GM23248 (cell line): ENCODE measurements around the gene MX2. TPM values are rescaled to one million over a fixed set of nuclear protein-coding genes. Genes with fewer than 3 reads are reported as not detected.

Source experiments
- DNase-seq: peaks from one replicate; pipeline ENCODE4 v3.0.0-alpha.2; 2015
- H2AFZ ChIP-seq: fragments of 200-600 bp; sonication (generic); 2 replicates; pipeline ENCODE4 v1.6.1; 2016; ENCODE audit warnings: antibody characterized with exemption
- H3F3A ChIP-seq: fragments of 200-600 bp; sonication (generic); 2 replicates; pipeline ENCODE4 v1.6.1; 2016; ENCODE audit warnings: mild to moderate bottlenecking, antibody characterized with exemption, mixed run types; ENCODE audit not compliant: insufficient read depth
- H3K27ac ChIP-seq: fragments of 200-600 bp; sonication (generic); 2 replicates; pipeline ENCODE4 v1.5.1; 2016; ENCODE audit warnings: mild to moderate bottlenecking
- H3K27me3 ChIP-seq: fragments of 200-600 bp; sonication (generic); replicated peaks from 2 replicates; pipeline ENCODE4 v1.6.1; 2016; ENCODE audit warnings: mild to moderate bottlenecking; ENCODE audit not compliant: insufficient read depth
- H3K36me3 ChIP-seq: fragments of 200-600 bp; sonication (generic); 2 replicates; pipeline ENCODE4 v1.6.1; 2016; ENCODE audit warnings: low read depth, mild to moderate bottlenecking
- H3K4me1 ChIP-seq: fragments of 200-600 bp; sonication (generic); 2 replicates; pipeline ENCODE4 v1.6.1; 2016; ENCODE audit warnings: mild to moderate bottlenecking; ENCODE audit not compliant: insufficient read depth
- H3K4me2 ChIP-seq: fragments of 200-600 bp; sonication (generic); one replicate; pipeline ENCODE4 v1.6.1; 2016; ENCODE audit warnings: mild to moderate bottlenecking; ENCODE audit not compliant: unreplicated experiment
- H3K4me3 ChIP-seq: fragments of 200-600 bp; sonication (generic); 2 replicates; pipeline ENCODE4 v1.5.1; 2016; ENCODE audit warnings: mild to moderate bottlenecking
- H3K79me2 ChIP-seq: fragments of 200-600 bp; sonication (generic); 2 replicates; pipeline ENCODE4 v1.6.1; 2016; ENCODE audit warnings: mild to moderate bottlenecking; ENCODE audit not compliant: insufficient read depth
- H3K9ac ChIP-seq: fragments of 200-600 bp; sonication (generic); 2 replicates; pipeline ENCODE4 v1.6.1; 2016; ENCODE audit warnings: mild to moderate bottlenecking
- H3K9me2 ChIP-seq: fragments of 200-600 bp; sonication (generic); 2 replicates; pipeline ENCODE4 v1.6.1; 2016; ENCODE audit warnings: mixed run types, mild to moderate bottlenecking, moderate library complexity; ENCODE audit not compliant: insufficient read depth
- H3K9me3 ChIP-seq: fragments of 200-600 bp; sonication (generic); one replicate; pipeline ENCODE4 v1.6.1; 2017; ENCODE audit warnings: low read depth
- H4K20me1 ChIP-seq: fragments of 200-600 bp; sonication (generic); 2 replicates; pipeline ENCODE4 v1.6.0; 2016; ENCODE audit not compliant: insufficient read depth
- EZH2 ChIP-seq: fragments of 200-600 bp; sonication (generic); IDR thresholded peaks from 2 replicates; pipeline ENCODE4 v1.6.1; 2018; ENCODE audit warnings: antibody characterized with exemption, mild to moderate bottlenecking; ENCODE audit not compliant: insufficient read depth, poor library complexity, severe bottlenecking
- EZH2phosphoT487 ChIP-seq: fragments of 200-600 bp; sonication (generic); IDR thresholded peaks from 2 replicates; pipeline ENCODE4 v1.6.1; 2018; ENCODE audit warnings: antibody characterized with exemption, moderate library complexity, mild to moderate bottlenecking, low read depth; ENCODE audit not compliant: insufficient read depth
- WGBS, 2 experiments: methylation state at CpG; one replicate each; pipeline ENCODE4 v1.1.6; 2015 to 2017; ENCODE audit warnings: low lambda C conversion rate in 2 of 2, low coverage in 1 of 2; ENCODE audit errors: missing lambda C conversion rate in 2 of 2; 5-methylcytosine and 5-hydroxymethylcytosine counted together
- in situ Hi-C: fragments of 300-500 bp; cut with MboI; formaldehyde crosslinking; loops from 2 replicates; pipeline ENCODE4 v1.15.0; 2020
- polyA plus RNA-seq: library from polyadenylated mRNA; unstranded; fragments of >200 nt; fragmentation: Nextera tagmentation; extraction: Ambion mirVana; gene quantifications from 2 replicates; pipeline ENCODE4 v1.2.1, GENCODE V29; 2016
- total RNA-seq: library from RNA; depleted of rRNA; stranded (reverse); fragments of >200 nt; shearing (Covaris generic); gene quantifications from 2 replicates; pipeline ENCODE4 v1.2.3, GENCODE V29; 2014

MX2 gene
- total and polyA plus RNA-seq, 2 experiments from 2014 or later, result 0.54 to 0.85 TPM

DNA sequence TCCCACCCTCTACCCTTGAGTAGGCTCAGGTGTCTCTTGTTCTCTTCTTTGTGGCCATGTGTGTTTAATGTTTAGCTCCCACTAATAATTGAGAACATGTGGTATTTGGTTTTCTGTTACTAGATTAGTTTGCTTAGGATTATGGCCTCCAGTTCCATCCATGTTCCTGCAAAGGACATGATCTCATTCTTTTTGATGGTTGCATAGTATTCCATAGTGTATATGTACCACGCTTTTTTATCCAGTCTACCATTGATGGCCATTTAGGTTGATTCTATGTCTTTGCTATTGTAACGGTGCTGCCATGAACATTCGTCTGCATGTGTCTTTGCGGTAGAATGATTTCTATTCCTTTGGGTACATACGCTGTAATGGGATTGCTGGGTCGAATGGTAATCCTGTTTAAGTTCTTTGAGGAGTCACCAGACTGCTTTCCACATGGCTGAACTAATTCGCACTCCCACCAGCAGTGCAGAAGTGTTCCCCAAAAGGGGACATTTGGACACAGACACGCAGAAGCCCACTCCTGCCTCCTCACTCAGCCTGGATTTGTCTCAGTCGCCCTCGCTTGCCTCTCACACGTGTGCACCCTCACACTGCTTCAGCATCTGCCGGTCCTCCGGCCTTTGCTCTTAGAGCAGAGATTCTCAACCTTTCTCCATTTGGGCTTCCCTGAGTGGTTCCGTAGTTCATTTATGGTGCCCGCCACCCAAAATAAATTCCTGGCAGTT is 3.7 kb downstream of the MX2 start:
- H3K27ac ChIP-seq, result no peak overlapping the region
- H3K36me3 ChIP-seq, result no peaks in the 10 kb centered on the region
- H3K4me2 ChIP-seq, result no peak overlapping the region
- in situ Hi-C loops, result no loop called here
- no peak for TF ChIP-seq EZH2phosphoT487
- TF ChIP-seq EZH2, result no peak
- no peak for DNase-seq
- H4K20me1 ChIP-seq, result no peaks in the 10 kb centered on the region
- no peak overlapping the region for H3K9ac ChIP-seq
- H3K79me2 ChIP-seq, result no peaks in the 10 kb centered on the region
- no peak overlapping the region for H3K4me3 ChIP-seq
- no peaks in the 10 kb centered on the region; the same call in 1 of the 2 replicates for H3K27me3 ChIP-seq
- no peaks in the 10 kb centered on the region for H3K9me3 ChIP-seq
- H3K9me2 ChIP-seq, result no peaks in the 10 kb centered on the region
- H3F3A ChIP-seq, result peaks cover 12% of the 10 kb centered on the region
- no peak overlapping the region for H2AFZ ChIP-seq
- H3K4me1 ChIP-seq, result peaks cover 12% of the 10 kb centered on the region; the same call in 1 of the 2 replicates
- WGBS, 2 experiments, result 87 to 88% methylated on average over 15 of the region's 15 CpGs

- Histone ChIP-seq H3K9me3 (no peaks in the 10 kb centered on the region), H3K27me3 (no peaks in the 10 kb centered on the region; the same call in 1 of the 2 replicates), H3K4me1 (peaks cover 9% of the 10 kb centered on the region; the same call in 1 of the 2 replicates), H3F3A (peaks cover 7% of the 10 kb centered on the region), H2AFZ (no peak overlapping the region), H3K79me2 (no peaks in the 10 kb centered on the region), H3K9me2 (no peaks in the 10 kb centered on the region), H3K9ac (no peak overlapping the region), H3K4me3 (no peak overlapping the region), H4K20me1 (no peaks in the 10 kb centered on the region), H3K4me2 (no peak overlapping the region), H3K36me3 (no peaks in the 10 kb centered on the region), H3K27ac (no peak overlapping the region)
- TF ChIP-seq EZH2phosphoT487, result no peak
- TF ChIP-seq EZH2, result no peak
- WGBS, 2 experiments, result 81% methylated on average over 12 of the region's 12 CpGs
- in situ Hi-C loops, result no loop called here
- peak; percentile 50 for DNase-seq
Measured at GRCh38 chr21:41366522-41367151, 4.8 kb downstream of the MX2 start.

DNA sequence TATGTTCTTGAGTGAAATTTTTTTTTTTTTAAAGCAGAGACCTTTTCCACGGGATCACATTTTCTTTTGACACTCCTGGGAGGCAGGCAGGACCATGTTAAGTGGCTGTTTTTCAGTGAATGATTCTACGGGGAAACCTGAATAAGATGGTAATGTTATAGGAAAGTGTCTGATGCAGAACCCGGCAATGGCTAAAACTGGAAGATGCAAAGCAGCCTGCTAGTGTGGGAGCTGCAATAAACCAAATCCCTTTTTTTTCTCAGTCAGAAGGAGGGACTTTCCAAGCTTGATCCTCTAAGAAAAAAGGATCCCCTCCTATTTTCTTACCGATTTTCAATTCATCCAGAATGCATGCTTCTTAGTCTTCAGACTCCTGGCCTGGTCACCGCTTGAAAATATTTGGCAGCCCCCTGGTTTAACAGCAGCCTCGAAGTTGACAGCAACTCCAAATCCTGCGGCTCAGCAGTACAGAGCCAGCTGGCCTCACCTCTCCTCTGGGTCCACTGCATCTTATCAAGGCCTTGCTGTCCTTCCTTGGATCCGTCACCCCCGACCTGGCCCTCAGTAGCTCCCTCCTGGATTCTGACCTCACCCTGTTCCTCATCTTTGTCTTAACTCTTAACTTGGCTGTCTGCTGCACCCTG is 5.6 kb downstream of the MX2 start:
- H3K79me2 ChIP-seq, result no peaks in the 10 kb centered on the region
- H3K36me3 ChIP-seq, result no peaks in the 10 kb centered on the region
- no peak overlapping the region for H3K4me3 ChIP-seq
- no peak overlapping the region for H3K27ac ChIP-seq
- H3K9me3 ChIP-seq, result no peaks in the 10 kb centered on the region
- peaks cover 4% of the 10 kb centered on the region; the same call in 1 of the 2 replicates for H3K4me1 ChIP-seq
- peaks cover 4% of the 10 kb centered on the region for H3F3A ChIP-seq
- no peaks in the 10 kb centered on the region for H4K20me1 ChIP-seq
- H3K9me2 ChIP-seq, result no peaks in the 10 kb centered on the region
- H3K27me3 ChIP-seq, result no peaks in the 10 kb centered on the region; the same call in 1 of the 2 replicates
- 45 to 48% methylated on average over 9 of the region's 9 CpGs for WGBS, 2 experiments
- DNase-seq, result no peak
- no peak overlapping the region for H3K4me2 ChIP-seq
- TF ChIP-seq EZH2, result no peak
- H2AFZ ChIP-seq, result no peak overlapping the region
- in situ Hi-C loops, result no loop called here
- no peak overlapping the region for H3K9ac ChIP-seq

DNA sequence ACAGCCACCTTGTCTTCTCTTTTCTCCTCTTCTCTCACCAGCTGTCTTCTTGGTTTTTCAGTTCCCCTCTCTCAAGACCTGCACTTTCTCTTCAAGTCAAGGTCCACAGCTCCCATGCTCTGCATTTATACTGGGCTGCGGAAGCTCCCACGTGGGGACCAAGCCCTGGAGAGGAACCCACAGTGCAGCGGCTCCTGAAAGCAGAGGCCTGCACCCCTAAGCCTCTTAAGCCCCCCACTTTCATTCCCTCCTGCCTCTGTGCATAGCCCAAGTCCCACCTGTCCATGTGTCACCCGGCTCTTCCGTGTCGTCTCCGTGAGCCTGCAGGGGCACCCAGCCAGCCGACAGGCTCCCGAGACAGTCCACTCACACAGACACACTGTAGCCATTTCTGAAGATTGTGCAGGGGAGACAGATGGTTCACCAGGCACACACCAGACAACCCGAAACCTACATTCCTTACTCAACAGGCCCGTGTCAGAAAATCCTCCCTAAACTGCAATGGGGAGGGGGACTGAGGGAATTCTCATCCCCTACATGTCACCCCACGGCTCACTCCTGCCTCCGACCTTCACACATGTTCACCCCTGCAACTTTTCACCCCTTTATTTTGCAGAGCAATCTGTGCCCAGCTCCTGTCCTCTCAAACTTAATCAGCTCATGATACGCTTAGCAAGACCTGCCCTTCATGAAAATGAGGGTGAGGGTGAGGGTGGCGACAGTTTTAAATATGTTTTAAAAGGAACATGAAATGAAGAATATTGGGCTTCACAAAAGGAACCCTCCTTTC is 6.3 kb downstream of the MX2 start:
- no peak for DNase-seq
- in situ Hi-C loops, result no loop called here
- no peak overlapping the region for H2AFZ ChIP-seq
- no peak overlapping the region for H3K4me3 ChIP-seq
- H3K9me3 ChIP-seq, result no peaks in the 10 kb centered on the region
- no peak for TF ChIP-seq EZH2phosphoT487
- no peak for TF ChIP-seq EZH2
- no peak overlapping the region for H3K27ac ChIP-seq
- no peak overlapping the region for H3K9ac ChIP-seq
- H3K79me2 ChIP-seq, result no peaks in the 10 kb centered on the region
- no peaks in the 10 kb centered on the region for H4K20me1 ChIP-seq
- H3K9me2 ChIP-seq, result no peaks in the 10 kb centered on the region
- H3K36me3 ChIP-seq, result no peaks in the 10 kb centered on the region
- no peak overlapping the region for H3K4me2 ChIP-seq
- H3F3A ChIP-seq, result no peaks in the 10 kb centered on the region
- no peaks in the 10 kb centered on the region for H3K4me1 ChIP-seq
- no peaks in the 10 kb centered on the region; the same call in 1 of the 2 replicates for H3K27me3 ChIP-seq
- WGBS, 2 experiments, result 90 to 92% methylated on average over 15 of the region's 15 CpGs
